ENCODE results near the gene SIGLEC5.
A peak's percentile ranks its signal among the peaks of the same experiment; 100 is the strongest.

The SIGLEC5 gene

GRCh38 chr19:51586103-51586728 lies 44.0 kb downstream of the SIGLEC5 start:
- DNase-seq, result no peak

- no peak for DNase-seq
Observed at GRCh38 chr19:51576850-51577249, 53.4 kb downstream of the SIGLEC5 start.

GRCh38 chr19:51573331-51573730 lies 56.9 kb downstream of the SIGLEC5 start:
- DNase-seq, result no peak

GRCh38 chr19:51572908-51573307 lies 57.3 kb downstream of the SIGLEC5 start:
- no peak for DNase-seq

- DNase-seq, result no peak
Observed at GRCh38 chr19:51572410-51572809, 57.8 kb downstream of the SIGLEC5 start.

- no peak for DNase-seq
Observed at GRCh38 chr19:51571599-51571998, 58.6 kb downstream of the SIGLEC5 start.

GRCh38 chr19:51570962-51571575 lies 59.1 kb downstream of the SIGLEC5 start, which contains the start of gene ZNF175:
ZNF175 (plus strand) TSS chr19:51571283; CDS start chr19:51573330, 2,047 bp downstream.
- peak; percentile 88 for DNase-seq

- DNase-seq, result no peak
Observed at GRCh38 chr19:51568456-51568855, 61.7 kb downstream of the SIGLEC5 start.

- DNase-seq, result no peak
Observed at GRCh38 chr19:51567583-51567982, 62.6 kb downstream of the SIGLEC5 start.

GRCh38 chr19:51566489-51567100 lies 63.6 kb downstream of the SIGLEC5 start:
- no peak for DNase-seq

- DNase-seq, result no peak
Observed at GRCh38 chr19:51565583-51565982, 64.6 kb downstream of the SIGLEC5 start.

- DNase-seq, result no peak
Observed at GRCh38 chr19:51564791-51565190, 65.4 kb downstream of the SIGLEC5 start.

Data from NCI-H1694 treated with DMSO at 0.1 percent for 48 hours (cell line).